Endothelial cell (in vitro differentiated cells): ENCODE measurements around the gene RPS6KA5. TPM values are rescaled to one million over a fixed set of nuclear protein-coding genes. Genes with fewer than 3 reads are reported as not detected.

ENCODE experiments used
- DNase-seq: peaks from one replicate; pipeline ENCODE4 v3.0.0; 2021; ENCODE audit warnings: low spot score
- H3K27ac Mint-ChIP-seq: one replicate; pipeline ENCODE4 v1.8.0; 2021; ENCODE audit warnings: mixed read lengths, inconsistent platforms; ENCODE audit not compliant: unreplicated experiment
- H3K27me3 Mint-ChIP-seq: one replicate; pipeline ENCODE4 v1.8.0; 2021; ENCODE audit warnings: mild to moderate bottlenecking, moderate library complexity, mixed read lengths, inconsistent platforms; ENCODE audit not compliant: unreplicated experiment
- H3K36me3 Mint-ChIP-seq: one replicate; pipeline ENCODE4 v1.8.0; 2021; ENCODE audit warnings: mild to moderate bottlenecking, low read depth, mixed read lengths, inconsistent platforms; ENCODE audit not compliant: unreplicated experiment
- H3K4me1 Mint-ChIP-seq: one replicate; pipeline ENCODE4 v1.8.0; 2021; ENCODE audit warnings: mild to moderate bottlenecking, mixed read lengths, inconsistent platforms; ENCODE audit not compliant: unreplicated experiment
- H3K4me3 Mint-ChIP-seq: one replicate; pipeline ENCODE4 v1.8.0; 2021; ENCODE audit warnings: mild to moderate bottlenecking, mixed read lengths, inconsistent platforms; ENCODE audit not compliant: unreplicated experiment
- H3K9me3 Mint-ChIP-seq: one replicate; pipeline ENCODE4 v1.8.0; 2021; ENCODE audit warnings: mixed read lengths, inconsistent platforms; ENCODE audit not compliant: unreplicated experiment
- CTCF ChIP-seq: fragments of 200-600 bp; sonication (generic); IDR thresholded peaks from one replicate; pipeline ENCODE4 v1.5.0; 2021; ENCODE audit warnings: antibody characterized with exemption; ENCODE audit not compliant: unreplicated experiment
- total RNA-seq: library from RNA; stranded (reverse); fragmentation: NEBNext Ultra II Directional; extraction: Animal tissue kit (Norgen Biotek cat#: 25700); gene quantifications from one replicate; pipeline ENCODE4 v1.2.1, GENCODE V29; 2021; ENCODE audit not compliant: unreplicated experiment

Gene RPS6KA5
- total RNA-seq, 1 donor from 2014 or later, result 13.8 TPM

- no peaks in the 10 kb centered on the region for H3K9me3 Mint-ChIP-seq
- H3K4me1 Mint-ChIP-seq, result peaks cover 3% of the 10 kb centered on the region
- H3K36me3 Mint-ChIP-seq, result peaks cover 9% of the 10 kb centered on the region
- H3K4me3 Mint-ChIP-seq, result no peak overlapping the region
- DNase-seq, result no peak
- TF ChIP-seq CTCF, result no peak
- no peaks in the 10 kb centered on the region for H3K27me3 Mint-ChIP-seq
- no peak overlapping the region for H3K27ac Mint-ChIP-seq
These were observed 166.2 kb downstream of the RPS6KA5 start for GRCh38 chr14:90894241-90894640.

GRCh38 chr14:90893510-90893909 lies 166.9 kb downstream of the RPS6KA5 start:
- no peak overlapping the region for H3K27ac Mint-ChIP-seq
- no peaks in the 10 kb centered on the region for H3K27me3 Mint-ChIP-seq
- H3K4me1 Mint-ChIP-seq, result peaks cover 3% of the 10 kb centered on the region
- no peak for TF ChIP-seq CTCF
- no peaks in the 10 kb centered on the region for H3K9me3 Mint-ChIP-seq
- no peak overlapping the region for H3K4me3 Mint-ChIP-seq
- no peak for DNase-seq
- H3K36me3 Mint-ChIP-seq, result peaks cover 3% of the 10 kb centered on the region

DNA sequence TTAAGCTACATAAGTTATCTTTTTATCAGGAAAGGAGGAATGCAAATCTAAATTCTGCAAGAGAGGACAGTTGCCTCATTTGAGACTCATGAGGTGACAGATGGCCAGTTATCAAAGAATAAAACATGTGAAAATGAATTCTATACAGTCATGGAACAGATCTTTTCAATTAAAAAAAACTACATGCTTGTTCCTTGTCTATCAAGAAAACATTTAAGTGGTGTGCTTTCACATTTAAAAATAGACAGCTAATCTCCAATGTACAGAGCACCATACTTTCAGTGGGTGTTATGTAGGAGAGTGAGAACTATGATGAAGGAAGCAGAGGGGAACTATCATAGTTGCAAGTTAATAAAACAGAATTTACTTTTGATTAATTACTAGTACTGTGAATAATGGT lies 167.5 kb downstream of the RPS6KA5 start:
- Mint-ChIP-seq H3K4me3 (no peak overlapping the region), H3K4me1 (peaks cover 3% of the 10 kb centered on the region), H3K27me3 (no peaks in the 10 kb centered on the region), H3K36me3 (no peaks in the 10 kb centered on the region), H3K27ac (no peak overlapping the region), H3K9me3 (no peaks in the 10 kb centered on the region)
- no peak for DNase-seq
- no peak for TF ChIP-seq CTCF

DNA sequence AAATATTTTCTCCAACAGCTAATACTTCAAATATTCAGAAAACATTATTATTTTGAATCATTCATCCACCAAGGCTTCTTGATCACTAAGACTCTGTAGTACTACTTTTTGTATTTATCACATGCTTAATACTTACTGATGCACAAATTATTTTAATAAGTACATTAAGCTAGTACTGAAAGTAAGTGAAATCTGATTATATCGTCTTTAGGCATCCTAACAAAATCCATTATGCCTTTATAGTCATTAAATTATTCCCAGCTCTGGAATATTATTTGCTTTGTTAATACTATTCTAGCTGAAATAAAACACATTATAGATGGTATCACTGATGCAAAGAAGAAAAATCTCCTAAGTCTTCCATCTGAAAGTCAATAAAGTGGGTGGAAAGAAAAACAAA lies 169.1 kb downstream of the RPS6KA5 start:
- Mint-ChIP-seq H3K4me1 (peaks cover 3% of the 10 kb centered on the region), H3K9me3 (no peaks in the 10 kb centered on the region), H3K4me3 (no peak overlapping the region), H3K27ac (no peak overlapping the region), H3K36me3 (no peaks in the 10 kb centered on the region), H3K27me3 (no peaks in the 10 kb centered on the region)
- TF ChIP-seq CTCF, result no peak
- DNase-seq, result no peak

- Mint-ChIP-seq H3K36me3 (no peaks in the 10 kb centered on the region), H3K4me3 (peak overlapping the region; percentile 3), H3K9me3 (no peaks in the 10 kb centered on the region), H3K4me1 (peaks cover 3% of the 10 kb centered on the region), H3K27ac (no peak overlapping the region), H3K27me3 (no peaks in the 10 kb centered on the region)
- no peak for DNase-seq
- TF ChIP-seq CTCF, result no peak
These were observed 170.0 kb downstream of the RPS6KA5 start for GRCh38 chr14:90890322-90891020.
